HK-2 (cell line): Measurements from ENCODE around the gene FBXO11.
A peak's percentile ranks its signal among the peaks of the same experiment; 100 is the strongest.

Experiments used
- DNase-seq: peaks from one replicate; pipeline ENCODE4 v3.0.0-alpha.2; 2018; ENCODE audit not compliant: unreplicated experiment

The FBXO11 gene

GRCh38 chr2:47783486-47784351 lies 122.6 kb downstream of the FBXO11 start:
- DNase-seq: peak; percentile 82

GRCh38 chr2:47782671-47783485 lies 123.4 kb downstream of the FBXO11 start, which contains the start of gene MSH6:
MSH6 (plus strand) TSS chr2:47783145; CDS start chr2:47783234, 89 bp downstream.
- peak; percentile 89 for DNase-seq

DNA sequence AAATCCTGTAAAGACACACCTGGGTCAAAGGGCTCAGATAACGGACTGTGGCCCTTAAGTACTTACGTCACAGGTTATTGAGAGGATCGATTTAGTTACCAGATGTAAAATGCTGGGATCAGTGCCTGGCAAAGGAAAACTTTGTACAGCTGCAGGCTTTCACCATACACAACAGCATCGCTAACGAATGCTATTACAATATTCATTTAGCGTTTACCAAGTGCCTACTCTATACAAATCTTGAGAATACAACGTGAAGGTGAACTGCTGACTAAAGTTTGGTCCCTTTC lies 124.0 kb downstream of the FBXO11 start:
- no peak for DNase-seq

- DNase-seq: no peak
These were observed 126.9 kb downstream of the FBXO11 start for GRCh38 chr2:47779426-47779790.

DNA sequence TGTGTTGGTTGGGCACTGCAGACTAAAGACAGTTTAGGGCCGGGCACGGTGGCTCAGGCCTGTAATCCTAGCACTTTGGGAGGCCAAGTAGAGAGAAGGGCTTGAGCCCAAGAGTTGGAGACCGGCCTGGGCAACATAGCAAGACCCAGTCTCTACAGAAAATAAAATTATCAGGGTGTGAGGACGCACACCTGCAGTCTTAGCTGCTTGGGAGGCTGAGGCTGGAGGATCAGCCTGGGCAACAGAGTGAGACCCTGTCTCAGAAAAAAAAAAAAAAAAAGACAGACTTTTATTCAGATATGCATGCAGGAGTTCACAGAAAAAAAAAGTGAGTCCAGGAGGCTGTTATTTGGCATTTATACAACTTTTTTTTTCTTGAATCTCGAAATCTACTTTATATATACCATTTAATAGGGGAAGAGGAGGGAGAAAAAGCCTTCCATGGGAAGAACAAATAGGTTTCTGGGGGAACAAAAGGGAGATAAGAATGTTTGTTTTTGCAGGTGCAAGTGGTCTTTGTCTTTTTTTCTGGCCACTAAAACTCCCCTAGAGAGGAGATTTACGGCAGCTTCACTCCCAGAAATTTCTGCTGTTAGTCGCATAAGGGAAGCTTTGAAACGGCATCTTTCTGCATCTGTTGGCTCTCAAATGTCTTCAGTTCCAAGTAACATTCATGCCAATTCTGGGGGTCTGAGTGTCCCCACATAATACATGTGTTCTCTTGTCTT lies 127.4 kb downstream of the FBXO11 start:
- DNase-seq: no peak

- DNase-seq: no peak
These were observed 128.9 kb downstream of the FBXO11 start for GRCh38 chr2:47777277-47777937.

DNA sequence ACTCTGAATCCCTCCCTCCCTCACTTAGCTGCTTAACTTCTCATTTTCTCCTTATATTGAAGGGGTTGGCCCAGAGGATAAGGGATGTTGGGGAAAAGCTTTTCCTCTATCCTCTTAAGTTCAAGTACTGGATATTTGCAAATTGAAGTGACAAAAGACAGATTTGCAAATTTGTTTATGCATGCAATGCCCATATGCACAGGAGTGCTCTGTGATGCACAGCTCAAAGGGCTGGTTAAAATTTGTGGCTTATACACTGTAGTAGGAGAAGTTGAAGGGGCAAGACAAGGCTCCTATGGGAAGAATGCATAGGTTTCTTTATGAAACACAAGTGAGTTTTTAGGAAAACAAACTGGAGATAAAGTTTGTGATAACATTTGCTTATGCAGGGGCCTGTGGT lies 131.7 kb downstream of the FBXO11 start:
- no peak for DNase-seq

- DNase-seq: no peak
These were observed 134.0 kb downstream of the FBXO11 start for GRCh38 chr2:47772343-47772742.

DNA sequence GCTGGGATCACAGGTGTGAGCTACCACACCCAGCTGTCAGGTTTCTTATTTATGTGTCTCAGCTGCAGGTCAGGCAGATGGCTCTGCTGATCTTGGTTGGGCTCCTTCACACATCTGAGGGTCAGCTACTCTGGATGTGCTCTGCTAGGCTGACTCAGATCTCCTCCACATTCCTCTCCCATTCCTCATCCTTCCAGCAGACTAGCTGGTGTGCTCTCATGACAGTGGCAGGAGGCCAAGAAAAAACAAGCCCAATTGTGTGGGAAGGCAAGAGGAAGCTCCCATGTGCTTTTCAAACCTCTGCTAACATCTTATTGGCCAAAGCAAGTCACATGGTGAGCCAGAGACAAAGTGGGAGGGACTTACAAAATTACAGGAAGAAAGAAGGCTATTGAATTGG lies 135.1 kb downstream of the FBXO11 start:
- DNase-seq: peak; percentile 77

- DNase-seq: no peak
These were observed 137.0 kb downstream of the FBXO11 start for GRCh38 chr2:47769318-47769717.

DNA sequence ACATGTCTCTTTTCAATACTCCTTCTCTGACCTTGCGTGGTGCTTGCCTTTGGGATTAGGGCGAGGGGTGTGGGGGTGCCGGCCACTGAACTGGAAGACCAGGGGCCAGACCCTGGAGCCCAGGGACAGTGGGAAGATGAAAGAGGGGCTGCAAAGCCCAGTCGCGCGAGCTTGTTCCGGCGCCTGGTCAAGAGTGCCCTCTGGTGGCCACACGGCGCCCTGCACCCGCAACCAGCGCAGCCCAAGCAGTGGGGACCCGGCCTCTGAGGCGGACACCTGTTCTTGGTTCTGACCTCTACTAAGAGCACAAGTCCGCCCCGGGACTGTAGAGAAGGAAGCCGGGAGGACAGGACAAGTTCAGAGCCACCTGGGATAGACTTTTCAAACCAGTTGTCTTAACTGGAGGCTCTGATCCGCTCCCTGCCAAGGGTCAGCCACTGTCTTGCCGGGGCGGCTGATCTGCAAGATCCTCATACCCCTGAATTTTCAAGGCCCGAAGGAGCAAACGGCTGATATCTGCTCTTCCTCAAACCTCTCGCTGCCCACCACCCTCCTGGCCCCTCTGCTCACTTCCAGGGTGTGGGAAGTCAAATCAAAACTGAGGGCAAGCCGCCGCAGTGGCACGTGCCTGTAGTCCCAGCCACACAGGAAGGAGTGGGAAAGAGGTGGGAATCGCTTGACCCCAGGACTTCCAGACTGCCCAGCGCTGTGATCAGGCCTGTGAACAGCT lies 138.3 kb downstream of the FBXO11 start:
- DNase-seq: peak; percentile 72

- DNase-seq: no peak
These were observed 138.8 kb downstream of the FBXO11 start for GRCh38 chr2:47767497-47767844.

- no peak for DNase-seq
These were observed 154.4 kb downstream of the FBXO11 start for GRCh38 chr2:47751856-47752414.

GRCh38 chr2:47747878-47748277 lies 158.4 kb downstream of the FBXO11 start:
- DNase-seq: no peak

DNA sequence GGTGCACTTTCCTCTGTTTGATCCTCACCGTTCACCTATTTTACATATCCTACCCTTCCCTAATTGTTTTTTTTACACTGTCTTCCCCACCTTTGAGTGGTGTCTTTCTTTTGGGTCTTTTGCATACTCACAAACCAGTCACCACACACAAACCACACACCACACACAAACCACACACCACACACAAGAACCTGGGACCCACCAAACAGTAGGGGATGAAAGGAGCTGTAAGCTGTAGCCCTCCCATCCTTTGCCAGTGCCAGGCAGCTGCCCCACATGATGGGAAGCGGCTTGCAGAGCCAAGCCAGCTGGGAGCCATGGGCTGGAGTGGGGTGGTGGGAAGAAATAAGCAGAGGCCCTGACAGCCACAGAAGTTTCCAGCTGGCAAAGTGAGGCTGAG lies 162.2 kb downstream of the FBXO11 start:
- DNase-seq: no peak

DNA sequence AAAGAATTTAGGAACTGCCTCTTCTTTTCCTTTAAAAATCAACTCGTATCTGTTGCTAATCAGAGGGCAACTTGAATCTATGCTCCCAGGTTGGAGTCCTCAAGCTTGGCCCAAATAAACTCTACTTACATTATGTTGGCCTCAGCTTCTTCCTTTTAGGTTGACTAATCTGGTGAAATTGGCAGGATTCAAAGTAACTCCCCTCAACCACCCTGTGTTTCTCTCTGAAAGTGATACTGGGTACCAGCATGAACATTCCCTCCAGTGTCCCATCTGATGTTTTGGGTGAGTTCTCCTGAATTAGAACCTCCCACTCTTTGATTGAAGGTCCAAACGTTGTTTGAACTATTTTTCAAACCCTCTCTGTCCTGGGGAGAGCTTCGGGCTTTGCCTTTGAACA lies 164.7 kb downstream of the FBXO11 start:
- DNase-seq: no peak

GRCh38 chr2:47741101-47741500 lies 165.2 kb downstream of the FBXO11 start:
- no peak for DNase-seq
